Measurements from ENCODE around the gene UBE3B. TPM values are rescaled to one million over a fixed set of nuclear protein-coding genes. Genes with fewer than 3 reads are reported as not detected.

The UBE3B gene
- polyA plus RNA-seq, 1 donor (not counting 4 experiments of a cell fraction or from before 2014, with no cell fraction given), result 27.1 TPM

- Histone ChIP-seq H3K27me3 (ENCODE audit: control insufficient read depth, extremely low read depth, insufficient read depth, low read length) (no peaks in the 10 kb centered on the region), H3K27ac (ENCODE audit: control insufficient read depth, insufficient read depth, low read length) (no peak overlapping the region), H4K20me1 (ENCODE audit: control insufficient read depth, extremely low read depth, insufficient read depth, low read length) (no peaks in the 10 kb centered on the region), H3K36me3 (ENCODE audit: control insufficient read depth in 2 of 2, extremely low read depth in 1 of 2, insufficient read depth in 2 of 2, low read length in 2 of 2) (peaks cover 30 to 33% of the 10 kb centered on the region in 2 experiments), H3K4me3 (ENCODE audit: control insufficient read depth in 2 of 3, extremely low read depth in 1 of 3, insufficient read depth in 2 of 3, low read depth in 1 of 3, low read length in 3 of 3) (no peak overlapping the region), H3K4me1 (ENCODE audit: control insufficient read depth, extremely low read depth, insufficient read depth, low read length) (peaks cover 11% of the 10 kb centered on the region), H2AFZ (ENCODE audit: control insufficient read depth, low read length) (no peak overlapping the region), H3K9me3 (ENCODE audit: control insufficient read depth, low read depth, low read length) (no peaks in the 10 kb centered on the region), H3K4me2 (ENCODE audit: control insufficient read depth, extremely low read depth, insufficient read depth, low read depth, low read length) (no peak overlapping the region), H3K9me1 (ENCODE audit: control insufficient read depth, extremely low read depth, insufficient read depth, low read length) (no peaks in the 10 kb centered on the region), H3K79me2 (ENCODE audit: control insufficient read depth, insufficient read depth, low read length) (no peaks in the 10 kb centered on the region), H3K9ac (ENCODE audit: control insufficient read depth, extremely low read depth, insufficient read depth, low read length) (no peak overlapping the region)
- no peak for DNase-seq (ENCODE audit: low read depth, low spot score)
- TF ChIP-seq EZH2 (IDR thresholded peaks at IDR 0.05; ENCODE audit: low read length), result no peak
- TF ChIP-seq, protein P1, sequence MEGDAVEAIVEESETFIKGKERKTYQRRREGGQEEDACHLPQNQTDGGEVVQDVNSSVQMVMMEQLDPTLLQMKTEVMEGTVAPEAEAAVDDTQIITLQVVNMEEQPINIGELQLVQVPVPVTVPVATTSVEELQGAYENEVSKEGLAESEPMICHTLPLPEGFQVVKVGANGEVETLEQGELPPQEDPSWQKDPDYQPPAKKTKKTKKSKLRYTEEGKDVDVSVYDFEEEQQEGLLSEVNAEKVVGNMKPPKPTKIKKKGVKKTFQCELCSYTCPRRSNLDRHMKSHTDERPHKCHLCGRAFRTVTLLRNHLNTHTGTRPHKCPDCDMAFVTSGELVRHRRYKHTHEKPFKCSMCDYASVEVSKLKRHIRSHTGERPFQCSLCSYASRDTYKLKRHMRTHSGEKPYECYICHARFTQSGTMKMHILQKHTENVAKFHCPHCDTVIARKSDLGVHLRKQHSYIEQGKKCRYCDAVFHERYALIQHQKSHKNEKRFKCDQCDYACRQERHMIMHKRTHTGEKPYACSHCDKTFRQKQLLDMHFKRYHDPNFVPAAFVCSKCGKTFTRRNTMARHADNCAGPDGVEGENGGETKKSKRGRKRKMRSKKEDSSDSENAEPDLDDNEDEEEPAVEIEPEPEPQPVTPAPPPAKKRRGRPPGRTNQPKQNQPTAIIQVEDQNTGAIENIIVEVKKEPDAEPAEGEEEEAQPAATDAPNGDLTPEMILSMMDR (optimal IDR thresholded peaks at IDR 0.05 in 1 of 3, IDR thresholded peaks at IDR 0.05 in 1 of 3, conservative IDR thresholded peaks at IDR 0.05 in 1 of 3; ENCODE audit: extremely low read depth in 1 of 3, insufficient read depth in 2 of 3, low read length in 3 of 3), result no peak
- dilution Hi-C loops (cut with MboI; ENCODE audit: extremely low pct_ligation_motif_present, low sequenced_read_pairs), result no loop called here
- FAIRE-seq, result no peak
Measured at GRCh38 chr12:109501299-109501698, 23.9 kb downstream of the UBE3B start.

DNA sequence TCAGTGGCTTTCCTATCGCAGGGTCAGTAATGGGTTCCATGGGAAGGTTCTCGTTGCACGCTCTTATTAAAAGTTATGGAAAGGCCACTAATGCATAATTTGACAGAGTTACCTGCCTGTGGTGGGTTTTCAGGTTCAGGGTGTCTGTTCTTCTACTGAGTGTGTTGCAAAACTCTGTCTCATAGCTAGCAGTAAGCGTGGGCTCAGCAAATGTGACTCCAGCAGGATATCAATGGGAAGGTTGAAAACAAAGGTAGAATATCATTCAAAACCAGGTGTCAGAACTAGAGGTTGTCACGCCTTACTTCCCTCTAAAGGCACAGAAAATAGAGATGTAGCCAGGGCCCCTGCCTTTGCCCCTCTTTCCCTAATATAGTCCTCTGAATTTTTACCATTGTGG, 24.9 kb downstream of the UBE3B start:
- H3K9ac ChIP-seq (ENCODE audit: control insufficient read depth, extremely low read depth, insufficient read depth, low read length), result no peak overlapping the region
- peaks cover 30 to 37% of the 10 kb centered on the region in 2 experiments for H3K36me3 ChIP-seq (ENCODE audit: control insufficient read depth in 2 of 2, extremely low read depth in 1 of 2, insufficient read depth in 2 of 2, low read length in 2 of 2)
- H3K4me3 ChIP-seq (ENCODE audit: control insufficient read depth in 2 of 3, extremely low read depth in 1 of 3, insufficient read depth in 2 of 3, low read depth in 1 of 3, low read length in 3 of 3), result no peak overlapping the region
- no peaks in the 10 kb centered on the region for H3K9me3 ChIP-seq (ENCODE audit: control insufficient read depth, low read depth, low read length)
- H2AFZ ChIP-seq (ENCODE audit: control insufficient read depth, low read length), result no peak overlapping the region
- peaks cover 9% of the 10 kb centered on the region for H3K4me1 ChIP-seq (ENCODE audit: control insufficient read depth, extremely low read depth, insufficient read depth, low read length)
- dilution Hi-C loops (cut with MboI; ENCODE audit: extremely low pct_ligation_motif_present, low sequenced_read_pairs), result no loop called here
- no peak for FAIRE-seq
- TF ChIP-seq, protein P1 (optimal IDR thresholded peaks at IDR 0.05 in 1 of 3, IDR thresholded peaks at IDR 0.05 in 1 of 3, conservative IDR thresholded peaks at IDR 0.05 in 1 of 3; ENCODE audit: extremely low read depth in 1 of 3, insufficient read depth in 2 of 3, low read length in 3 of 3), result no peak
- no peak for TF ChIP-seq EZH2 (IDR thresholded peaks at IDR 0.05; ENCODE audit: low read length)
- no peak for DNase-seq (ENCODE audit: low read depth, low spot score)
- H3K27ac ChIP-seq (ENCODE audit: control insufficient read depth, insufficient read depth, low read length), result no peak overlapping the region
- H3K27me3 ChIP-seq (ENCODE audit: control insufficient read depth, extremely low read depth, insufficient read depth, low read length), result no peaks in the 10 kb centered on the region
- no peaks in the 10 kb centered on the region for H3K79me2 ChIP-seq (ENCODE audit: control insufficient read depth, insufficient read depth, low read length)
- no peak overlapping the region for H3K4me2 ChIP-seq (ENCODE audit: control insufficient read depth, extremely low read depth, insufficient read depth, low read depth, low read length)
- H4K20me1 ChIP-seq (ENCODE audit: control insufficient read depth, extremely low read depth, insufficient read depth, low read length), result no peaks in the 10 kb centered on the region
- no peaks in the 10 kb centered on the region for H3K9me1 ChIP-seq (ENCODE audit: control insufficient read depth, extremely low read depth, insufficient read depth, low read length)
